Measurements from ENCODE around the gene KLK1. TPM values are rescaled to one million over a fixed set of nuclear protein-coding genes. Genes with fewer than 3 reads are reported as not detected.

KLK1 gene
- polyA plus RNA-seq, 3 donors = 0.66 to 0.72 TPM; not detected in 1

DNA sequence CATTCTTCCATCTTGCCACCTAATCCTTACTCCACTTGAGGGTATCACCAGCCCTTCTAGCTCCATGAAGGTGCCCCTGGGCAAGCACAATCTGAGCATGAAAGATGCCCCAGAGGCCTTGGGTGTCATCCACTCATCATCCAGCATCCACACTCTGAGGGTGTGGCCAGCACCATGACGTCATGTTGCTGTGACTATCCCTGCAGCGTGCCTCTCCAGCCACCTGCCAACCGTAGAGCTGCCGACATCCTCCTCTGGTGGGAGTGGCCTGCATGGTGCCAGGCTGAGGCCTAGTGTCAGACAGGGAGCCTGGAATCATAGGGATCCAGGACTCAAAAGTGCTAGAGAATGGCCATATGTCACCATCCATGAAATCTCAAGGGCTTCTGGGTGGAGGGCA, 28.0 kb upstream of the KLK1 start:
- Mint-ChIP-seq H3K27me3 (ENCODE audit: low read depth in 3 of 3) (peaks cover 11 to 31% (median 17%) of the 10 kb centered on the region in 3 donors), H3K27ac (no peak overlapping the region), H3K9me3 (no peaks in the 10 kb centered on the region), H3K4me1 (no peaks in the 10 kb centered on the region), H3K36me3 (no peaks in the 10 kb centered on the region), H3K4me3 (no peak overlapping the region)
- no peak overlapping the region for H3K4me2 ChIP-seq (replicated peaks; ENCODE audit: extremely low read depth, low read length, poor library complexity, severe bottlenecking)
- WGBS (ENCODE audit: insufficient coverage) = 95% methylated on average over 3 of the region's 4 CpGs
- H3K4me3 ChIP-seq (replicated peaks in 1 of 3; ENCODE audit: low read depth in 2 of 3, low read length in 3 of 3) = no peak overlapping the region
- DNase-seq = no peak
- peaks cover 0 to 2% of the 10 kb centered on the region in 2 donors for H3K27me3 ChIP-seq (ENCODE audit: control insufficient read depth in 2 of 2, insufficient read depth in 2 of 2, low read length in 2 of 2)
- no peaks in the 10 kb centered on the region for H3K4me1 ChIP-seq (ENCODE audit: control insufficient read depth in 1 of 2, insufficient read depth in 2 of 2, low read length in 2 of 2)
- no peak overlapping the region for H3K27ac ChIP-seq (ENCODE audit: low read depth in 1 of 2, low read length in 2 of 2)
- H3K9me3 ChIP-seq (replicated peaks in 1 of 2; ENCODE audit: control insufficient read depth in 1 of 2, insufficient read depth in 1 of 2, low read length in 2 of 2) = no peaks in the 10 kb centered on the region
- H2AFZ ChIP-seq (ENCODE audit: insufficient read depth, low read depth, low read length, poor library complexity, severe bottlenecking) = no peak overlapping the region
- TF ChIP-seq, protein P1, sequence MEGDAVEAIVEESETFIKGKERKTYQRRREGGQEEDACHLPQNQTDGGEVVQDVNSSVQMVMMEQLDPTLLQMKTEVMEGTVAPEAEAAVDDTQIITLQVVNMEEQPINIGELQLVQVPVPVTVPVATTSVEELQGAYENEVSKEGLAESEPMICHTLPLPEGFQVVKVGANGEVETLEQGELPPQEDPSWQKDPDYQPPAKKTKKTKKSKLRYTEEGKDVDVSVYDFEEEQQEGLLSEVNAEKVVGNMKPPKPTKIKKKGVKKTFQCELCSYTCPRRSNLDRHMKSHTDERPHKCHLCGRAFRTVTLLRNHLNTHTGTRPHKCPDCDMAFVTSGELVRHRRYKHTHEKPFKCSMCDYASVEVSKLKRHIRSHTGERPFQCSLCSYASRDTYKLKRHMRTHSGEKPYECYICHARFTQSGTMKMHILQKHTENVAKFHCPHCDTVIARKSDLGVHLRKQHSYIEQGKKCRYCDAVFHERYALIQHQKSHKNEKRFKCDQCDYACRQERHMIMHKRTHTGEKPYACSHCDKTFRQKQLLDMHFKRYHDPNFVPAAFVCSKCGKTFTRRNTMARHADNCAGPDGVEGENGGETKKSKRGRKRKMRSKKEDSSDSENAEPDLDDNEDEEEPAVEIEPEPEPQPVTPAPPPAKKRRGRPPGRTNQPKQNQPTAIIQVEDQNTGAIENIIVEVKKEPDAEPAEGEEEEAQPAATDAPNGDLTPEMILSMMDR (IDR thresholded peaks at IDR 0.05) = no peak
- H4K20me1 ChIP-seq (ENCODE audit: insufficient read depth, low read length) = no peaks in the 10 kb centered on the region
- H3K36me3 ChIP-seq (replicated peaks in 1 of 2; ENCODE audit: control insufficient read depth in 1 of 2, insufficient read depth in 2 of 2, low read length in 2 of 2) = no peaks in the 10 kb centered on the region
- no peaks in the 10 kb centered on the region for H3K79me2 ChIP-seq (ENCODE audit: insufficient read depth, low read length)
- intact Hi-C loops (cut with micrococcal nuclease) = no loop called here
- no peak overlapping the region for H3K9ac ChIP-seq (ENCODE audit: insufficient read depth, low read length, poor library complexity, severe bottlenecking)

DNA sequence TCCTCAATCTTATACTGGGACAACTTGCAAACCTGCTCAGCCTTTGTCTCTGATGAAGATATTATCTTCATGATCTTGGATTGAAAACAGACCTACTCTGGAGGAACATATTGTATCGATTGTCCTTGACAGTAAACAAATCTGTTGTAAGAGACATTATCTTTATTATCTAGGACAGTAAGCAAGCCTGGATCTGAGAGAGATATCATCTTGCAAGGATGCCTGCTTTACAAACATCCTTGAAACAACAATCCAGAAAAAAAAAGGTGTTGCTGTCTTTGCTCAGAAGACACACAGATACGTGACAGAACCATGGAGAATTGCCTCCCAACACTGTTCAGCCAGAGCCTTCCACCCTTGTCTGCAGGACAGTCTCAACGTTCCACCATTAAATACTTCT, 27.2 kb upstream of the KLK1 start:
- Histone ChIP-seq H3K27me3 (ENCODE audit: control insufficient read depth in 2 of 2, insufficient read depth in 2 of 2, low read length in 2 of 2) (peaks cover 0 to under 1% of the 10 kb centered on the region in 2 donors), H3K36me3 (replicated peaks in 1 of 2; ENCODE audit: control insufficient read depth in 1 of 2, insufficient read depth in 2 of 2, low read length in 2 of 2) (no peaks in the 10 kb centered on the region), H3K9me3 (replicated peaks in 1 of 2; ENCODE audit: control insufficient read depth in 1 of 2, insufficient read depth in 1 of 2, low read length in 2 of 2) (no peaks in the 10 kb centered on the region), H3K79me2 (ENCODE audit: insufficient read depth, low read length) (no peaks in the 10 kb centered on the region), H3K9ac (ENCODE audit: insufficient read depth, low read length, poor library complexity, severe bottlenecking) (no peak overlapping the region), H3K4me3 (replicated peaks in 1 of 3; ENCODE audit: low read depth in 2 of 3, low read length in 3 of 3) (no peak overlapping the region), H4K20me1 (ENCODE audit: insufficient read depth, low read length) (no peaks in the 10 kb centered on the region), H3K4me1 (ENCODE audit: control insufficient read depth in 1 of 2, insufficient read depth in 2 of 2, low read length in 2 of 2) (no peaks in the 10 kb centered on the region), H3K27ac (ENCODE audit: low read depth in 1 of 2, low read length in 2 of 2) (no peak overlapping the region), H2AFZ (ENCODE audit: insufficient read depth, low read depth, low read length, poor library complexity, severe bottlenecking) (no peak overlapping the region), H3K4me2 (replicated peaks; ENCODE audit: extremely low read depth, low read length, poor library complexity, severe bottlenecking) (no peak overlapping the region)
- H3K4me1 Mint-ChIP-seq = no peaks in the 10 kb centered on the region
- intact Hi-C loops (cut with micrococcal nuclease) = no loop called here
- TF ChIP-seq, protein P1 (IDR thresholded peaks at IDR 0.05) = no peak
- WGBS (ENCODE audit: insufficient coverage) = 76% methylated on average over 2 of the region's 3 CpGs
- H3K27me3 Mint-ChIP-seq (ENCODE audit: low read depth in 3 of 3) = peaks cover 5 to 31% (median 13%) of the 10 kb centered on the region in 3 donors
- no peaks in the 10 kb centered on the region for H3K9me3 Mint-ChIP-seq
- H3K27ac Mint-ChIP-seq = no peak overlapping the region
- no peaks in the 10 kb centered on the region for H3K36me3 Mint-ChIP-seq
- no peak overlapping the region for H3K4me3 Mint-ChIP-seq
- no peak for DNase-seq
